ENCODE measurements around the gene SERPINC1.

SERPINC1 gene

DNA sequence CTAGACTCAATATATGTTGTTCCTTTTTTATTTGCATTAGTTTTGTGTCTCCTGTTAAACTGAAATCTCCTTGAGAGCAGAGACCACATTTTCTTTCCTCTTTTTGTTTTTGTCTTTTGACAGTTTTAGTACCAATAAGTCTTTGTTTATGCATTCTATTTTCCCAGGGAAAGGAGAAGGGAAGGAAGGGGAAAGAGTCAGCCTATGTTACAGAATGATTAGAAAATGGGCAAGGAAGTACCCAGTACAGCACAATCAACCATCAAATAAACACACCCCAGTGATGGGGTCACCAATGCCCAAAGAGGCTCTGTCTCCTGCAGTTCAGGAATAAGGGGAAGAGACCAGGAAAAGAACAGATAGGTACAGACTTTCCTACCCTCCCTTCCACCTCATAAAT, 38.9 kb downstream of the SERPINC1 start:
- H3K4me3 ChIP-seq (ENCODE audit: low read length): no peak overlapping the region
- TF ChIP-seq, protein P1, sequence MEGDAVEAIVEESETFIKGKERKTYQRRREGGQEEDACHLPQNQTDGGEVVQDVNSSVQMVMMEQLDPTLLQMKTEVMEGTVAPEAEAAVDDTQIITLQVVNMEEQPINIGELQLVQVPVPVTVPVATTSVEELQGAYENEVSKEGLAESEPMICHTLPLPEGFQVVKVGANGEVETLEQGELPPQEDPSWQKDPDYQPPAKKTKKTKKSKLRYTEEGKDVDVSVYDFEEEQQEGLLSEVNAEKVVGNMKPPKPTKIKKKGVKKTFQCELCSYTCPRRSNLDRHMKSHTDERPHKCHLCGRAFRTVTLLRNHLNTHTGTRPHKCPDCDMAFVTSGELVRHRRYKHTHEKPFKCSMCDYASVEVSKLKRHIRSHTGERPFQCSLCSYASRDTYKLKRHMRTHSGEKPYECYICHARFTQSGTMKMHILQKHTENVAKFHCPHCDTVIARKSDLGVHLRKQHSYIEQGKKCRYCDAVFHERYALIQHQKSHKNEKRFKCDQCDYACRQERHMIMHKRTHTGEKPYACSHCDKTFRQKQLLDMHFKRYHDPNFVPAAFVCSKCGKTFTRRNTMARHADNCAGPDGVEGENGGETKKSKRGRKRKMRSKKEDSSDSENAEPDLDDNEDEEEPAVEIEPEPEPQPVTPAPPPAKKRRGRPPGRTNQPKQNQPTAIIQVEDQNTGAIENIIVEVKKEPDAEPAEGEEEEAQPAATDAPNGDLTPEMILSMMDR (conservative IDR thresholded peaks at IDR 0.05; ENCODE audit: low read depth, low read length): no peak
- no peak for DNase-seq (ENCODE audit: low read depth)

DNA sequence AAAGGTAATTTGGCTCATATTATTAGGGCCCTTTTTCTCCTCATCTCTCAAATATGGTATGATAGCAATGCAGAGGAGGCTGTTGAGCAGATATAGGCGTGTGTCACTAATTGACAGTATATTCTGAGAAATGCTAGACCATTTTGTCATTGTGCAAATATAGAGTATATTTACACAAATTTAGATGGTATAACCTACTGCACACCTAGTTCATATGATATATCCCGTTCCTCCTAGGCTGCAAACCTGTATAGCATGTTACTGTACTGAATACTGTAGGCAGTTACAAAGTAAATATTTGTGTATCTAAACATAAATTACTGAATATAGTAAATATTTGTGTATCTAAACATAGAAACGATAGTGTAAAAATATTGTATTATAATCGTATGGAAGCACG, 40.4 kb downstream of the SERPINC1 start:
- H3K4me3 ChIP-seq (ENCODE audit: low read length): no peak overlapping the region
- DNase-seq (ENCODE audit: low read depth): no peak
- TF ChIP-seq, protein P1 (conservative IDR thresholded peaks at IDR 0.05; ENCODE audit: low read depth, low read length): no peak

DNA sequence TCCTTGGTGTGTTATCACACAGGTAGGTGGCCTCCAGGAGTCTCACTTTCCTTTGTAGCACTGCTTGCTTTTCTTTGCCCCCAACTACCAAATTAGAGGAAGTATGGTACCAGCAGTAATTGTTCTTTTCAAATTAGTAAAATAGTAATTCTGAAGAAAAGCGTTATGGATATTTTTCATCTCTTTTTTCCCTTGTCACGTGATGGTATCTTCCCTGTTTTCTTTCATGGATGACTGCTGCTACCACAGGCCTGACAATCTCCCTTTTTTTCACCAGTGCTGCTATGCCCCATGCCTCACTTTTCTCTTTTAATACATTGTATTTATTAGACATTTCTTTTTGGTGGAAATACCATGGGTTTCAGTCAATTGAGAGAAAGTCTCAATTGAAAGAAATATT, 45.6 kb downstream of the SERPINC1 start:
- TF ChIP-seq, protein P1 (conservative IDR thresholded peaks at IDR 0.05; ENCODE audit: low read depth, low read length): no peak
- H3K4me3 ChIP-seq (ENCODE audit: low read length): no peak overlapping the region
- no peak for DNase-seq (ENCODE audit: low read depth)

DNA sequence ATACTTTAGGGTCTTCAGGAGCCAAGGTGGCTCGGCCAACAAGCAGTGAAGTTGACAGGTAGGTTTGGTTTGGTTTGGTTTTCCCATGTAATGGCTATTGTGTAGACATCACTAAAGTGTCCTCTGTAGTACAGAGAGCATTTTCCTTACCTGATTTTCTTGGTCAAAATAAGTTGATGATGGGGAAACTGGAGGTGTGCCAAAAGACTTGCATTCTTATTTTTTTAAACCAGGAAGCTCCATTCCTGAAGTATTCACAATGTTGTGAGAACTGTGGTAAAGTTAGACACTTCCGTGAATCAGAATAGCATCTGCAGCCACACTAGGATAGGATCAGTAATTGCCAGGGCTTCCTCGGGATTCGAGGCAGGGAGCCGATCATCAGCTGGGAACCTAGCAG, 46.0 kb downstream of the SERPINC1 start:
- DNase-seq (ENCODE audit: low read depth): no peak
- no peak overlapping the region for H3K4me3 ChIP-seq (ENCODE audit: low read length)
- TF ChIP-seq, protein P1 (conservative IDR thresholded peaks at IDR 0.05; ENCODE audit: low read depth, low read length): no peak

DNA sequence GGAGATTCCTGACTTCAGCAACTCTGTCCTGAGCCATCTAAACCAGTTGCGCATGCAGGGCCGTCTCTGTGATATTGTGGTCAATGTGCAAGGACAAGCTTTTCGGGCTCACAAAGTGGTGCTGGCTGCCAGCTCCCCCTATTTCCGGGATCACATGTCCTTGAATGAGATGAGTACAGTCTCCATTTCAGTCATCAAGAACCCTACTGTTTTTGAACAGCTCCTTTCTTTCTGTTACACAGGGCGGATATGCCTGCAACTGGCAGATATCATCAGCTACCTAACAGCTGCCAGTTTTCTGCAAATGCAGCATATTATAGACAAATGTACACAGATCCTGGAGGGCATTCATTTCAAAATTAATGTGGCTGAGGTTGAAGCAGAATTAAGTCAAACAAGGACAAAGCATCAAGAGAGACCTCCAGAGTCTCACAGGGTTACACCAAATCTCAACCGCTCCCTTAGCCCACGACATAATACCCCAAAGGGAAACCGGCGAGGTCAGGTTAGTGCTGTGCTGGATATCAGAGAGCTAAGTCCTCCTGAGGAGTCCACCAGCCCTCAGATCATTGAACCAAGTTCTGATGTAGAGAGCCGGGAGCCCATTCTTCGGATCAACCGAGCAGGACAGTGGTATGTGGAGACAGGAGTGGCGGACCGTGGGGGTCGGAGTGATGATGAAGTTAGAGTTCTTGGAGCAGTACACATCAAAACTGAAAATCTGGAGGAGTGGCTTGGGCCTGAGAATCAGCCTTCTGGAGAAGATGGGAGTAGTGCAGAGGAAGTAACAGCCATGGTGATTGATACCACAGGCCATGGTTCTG, 46.7 kb downstream of the SERPINC1 start:
- DNase-seq (ENCODE audit: low read depth): no peak
- TF ChIP-seq, protein P1 (conservative IDR thresholded peaks at IDR 0.05; ENCODE audit: low read depth, low read length): no peak
- no peak overlapping the region for H3K4me3 ChIP-seq (ENCODE audit: low read length)

DNA sequence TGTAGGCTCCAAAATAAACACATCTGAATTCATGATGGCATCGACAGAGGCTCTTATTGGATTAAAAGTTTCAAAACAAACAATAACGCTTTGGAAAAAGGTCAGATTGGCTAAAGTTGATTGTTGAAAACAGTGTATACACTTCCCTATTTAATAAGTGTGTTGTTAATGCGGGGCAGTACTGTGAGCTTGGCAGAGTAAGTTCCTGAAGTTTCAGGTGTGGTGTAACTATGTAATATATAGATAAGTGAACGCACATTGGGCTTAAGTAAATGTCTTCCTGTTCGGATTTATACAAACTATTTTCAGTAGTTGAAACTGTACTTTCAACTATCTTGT, 48.1 kb downstream of the SERPINC1 start:
- TF ChIP-seq, protein P1 (conservative IDR thresholded peaks at IDR 0.05; ENCODE audit: low read depth, low read length): no peak
- DNase-seq (ENCODE audit: low read depth): no peak
- peak overlapping the region; percentile 99 for H3K4me3 ChIP-seq (ENCODE audit: low read length)

Measured in retinal pigment epithelial cell (primary cell).